ENCODE results near the gene PRAMEF13.
"Not testable (repeated sequence)": the region's sequence is repeated elsewhere in the genome, so short reads cannot be mapped to it uniquely, and the experiment has no call there.

The PRAMEF13 gene, protein sequence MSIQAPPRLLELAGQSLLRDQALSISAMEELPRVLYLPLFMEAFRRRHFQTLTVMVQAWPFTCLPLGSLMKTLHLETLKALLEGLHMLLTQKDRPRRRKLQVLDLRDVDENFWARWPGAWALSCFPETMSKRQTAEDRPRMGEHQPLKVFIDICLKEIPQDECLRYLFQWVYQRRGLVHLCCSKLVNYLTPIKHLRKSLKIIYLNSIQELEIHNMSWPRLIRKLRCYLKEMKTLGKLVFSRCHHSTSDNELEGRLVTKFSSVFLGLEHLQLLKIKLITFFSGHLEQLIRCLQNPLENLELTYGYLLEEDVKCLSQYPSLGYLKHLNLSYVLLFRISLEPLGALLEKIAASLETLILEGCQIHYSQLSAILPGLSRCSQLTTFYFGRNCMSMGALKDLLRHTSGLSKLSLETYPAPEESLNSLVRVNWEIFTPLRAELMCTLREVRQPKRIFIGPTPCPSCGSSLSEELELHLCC

GRCh38 chr1:13201309-13201708 lies at the start of gene PRAMEF13:
Gene PRAMEF13, minus strand, starts transcription at chr1:13201409. Its CDS starts 1,820 bp downstream, at chr1:13199589.
- not testable (repeated sequence) for DNase-seq

DNA sequence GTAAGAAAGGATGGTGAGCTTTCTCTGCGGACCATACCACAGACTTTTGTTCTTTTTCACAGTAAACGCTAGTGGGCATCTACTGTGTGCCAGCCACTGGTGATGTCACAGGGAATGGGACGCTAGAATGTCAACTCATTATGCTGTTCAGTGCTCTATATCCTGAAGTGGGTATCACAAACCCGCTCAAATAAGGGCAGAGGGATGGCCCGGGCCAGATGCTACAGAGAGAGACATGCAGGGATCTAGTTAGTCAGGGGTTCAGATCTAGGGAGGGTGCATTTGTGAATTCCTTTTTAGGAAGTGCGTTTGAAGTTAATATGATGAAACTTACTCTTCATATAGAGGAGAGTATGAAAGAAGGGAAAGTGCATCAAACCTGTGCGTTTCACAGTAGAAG lies 45.9 kb upstream of the PRAMEF13 start:
- DNase-seq = not testable (repeated sequence)

DNA sequence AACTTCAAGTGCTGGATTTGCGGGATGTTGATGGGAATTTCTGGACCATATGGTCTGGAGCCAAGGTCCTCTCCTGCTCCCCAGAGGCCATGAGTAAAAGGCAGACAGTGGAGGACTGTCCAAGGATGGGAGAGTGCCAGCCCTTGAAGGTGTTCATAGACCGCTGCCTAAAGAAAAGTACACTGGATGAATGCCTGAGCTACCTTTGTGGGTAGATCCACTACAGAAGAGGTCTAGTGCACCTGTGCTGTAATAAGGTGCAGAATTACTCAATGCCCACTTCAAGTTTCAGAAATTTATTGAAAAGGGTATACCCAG lies 45.3 kb upstream of the PRAMEF13 start:
- not testable (repeated sequence) for DNase-seq

- DNase-seq = not testable (repeated sequence)
Measured at GRCh38 chr1:13245841-13246553, 44.8 kb upstream of the PRAMEF13 start.

- DNase-seq = not testable (repeated sequence)
Measured at GRCh38 chr1:13243536-13244263, 42.5 kb upstream of the PRAMEF13 start.

- DNase-seq = not testable (repeated sequence)
Measured at GRCh38 chr1:13239633-13240032, 38.4 kb upstream of the PRAMEF13 start.

DNA sequence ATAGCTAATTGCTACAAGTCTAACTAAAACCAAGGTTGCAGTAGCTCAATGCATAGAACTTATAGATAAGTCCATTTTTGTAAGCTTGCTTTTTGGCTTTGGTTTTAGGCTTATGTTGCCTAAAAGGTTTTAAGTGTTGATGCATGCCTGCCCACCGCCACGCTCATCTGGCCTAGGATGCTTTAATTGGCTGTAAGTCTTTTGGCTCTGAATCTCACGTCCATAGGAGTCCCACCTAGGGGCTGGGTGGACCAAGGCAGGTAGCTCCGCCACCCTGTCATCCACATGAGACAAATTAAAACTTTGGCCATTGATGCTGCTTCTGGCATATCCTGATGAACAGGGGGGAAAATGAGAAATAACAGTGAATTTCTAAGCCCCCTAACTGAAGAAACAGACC lies 36.4 kb upstream of the PRAMEF13 start:
- not testable (repeated sequence) for DNase-seq

DNA sequence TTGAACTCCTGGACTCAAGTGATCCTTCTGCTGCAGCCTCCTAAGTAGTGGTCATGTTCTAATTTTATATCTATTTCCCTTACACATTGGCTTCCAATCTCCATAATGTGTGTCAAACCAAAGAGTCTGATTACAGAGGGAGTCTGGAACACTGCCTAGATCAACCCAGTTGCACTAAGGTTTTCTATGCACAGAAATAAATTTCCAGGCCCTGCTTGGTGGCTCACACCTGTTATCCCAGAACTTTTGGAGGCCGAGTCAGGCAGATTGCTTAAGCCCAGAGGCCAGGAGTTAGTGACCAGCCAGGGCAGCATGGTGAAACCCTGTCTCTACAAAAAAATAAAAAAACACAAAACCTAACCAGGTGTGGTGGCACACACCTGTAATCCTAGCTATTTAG lies 32.8 kb upstream of the PRAMEF13 start:
- not testable (repeated sequence) for DNase-seq

DNA sequence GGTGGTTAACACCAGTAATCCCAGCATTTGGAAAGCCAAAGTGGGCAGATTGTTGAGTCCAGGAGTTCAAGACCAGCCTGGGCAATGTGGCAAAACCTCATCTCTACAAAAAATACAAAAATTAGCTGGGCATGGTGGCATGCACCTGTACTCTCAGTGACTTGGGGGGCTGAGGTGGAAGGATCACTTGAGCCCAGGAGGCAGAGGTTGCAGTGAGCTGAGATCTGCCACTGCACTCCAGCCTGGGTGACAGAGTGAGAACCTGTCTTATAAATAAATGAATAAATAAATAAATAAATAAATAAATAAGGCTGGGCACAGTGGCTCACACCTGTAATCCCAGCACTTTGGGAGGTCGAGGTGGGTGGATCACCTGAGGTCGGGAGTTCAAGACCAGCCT lies 30.8 kb upstream of the PRAMEF13 start:
- DNase-seq = not testable (repeated sequence)

- not testable (repeated sequence) for DNase-seq
Measured at GRCh38 chr1:13231061-13231750, 30.0 kb upstream of the PRAMEF13 start.

DNA sequence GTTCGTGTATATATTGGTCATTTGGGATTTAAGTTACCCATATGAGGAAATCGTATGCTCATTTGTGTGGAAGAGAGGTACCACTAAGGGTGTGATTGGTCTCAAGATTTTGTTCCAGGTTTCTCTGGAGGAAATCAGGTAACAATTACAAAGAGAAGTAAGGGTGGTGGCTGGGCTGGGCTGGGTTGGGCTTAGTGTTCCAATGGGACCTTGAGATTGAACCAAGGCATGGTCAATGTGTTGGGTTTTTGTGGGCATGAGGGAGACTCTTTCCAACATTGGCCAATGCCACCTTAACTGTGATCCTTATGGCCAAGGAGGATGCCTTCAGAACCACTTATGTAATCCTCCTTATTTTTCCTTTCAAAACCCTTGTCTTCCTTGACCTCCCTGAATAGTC lies 29.4 kb upstream of the PRAMEF13 start:
- DNase-seq = not testable (repeated sequence)

- DNase-seq = not testable (repeated sequence)
Measured at GRCh38 chr1:13230096-13230495, 28.9 kb upstream of the PRAMEF13 start.

GRCh38 chr1:13228343-13228781 lies 27.2 kb upstream of the PRAMEF13 start:
- DNase-seq = peak in 1 of 2 experiments; percentile 2

DNA sequence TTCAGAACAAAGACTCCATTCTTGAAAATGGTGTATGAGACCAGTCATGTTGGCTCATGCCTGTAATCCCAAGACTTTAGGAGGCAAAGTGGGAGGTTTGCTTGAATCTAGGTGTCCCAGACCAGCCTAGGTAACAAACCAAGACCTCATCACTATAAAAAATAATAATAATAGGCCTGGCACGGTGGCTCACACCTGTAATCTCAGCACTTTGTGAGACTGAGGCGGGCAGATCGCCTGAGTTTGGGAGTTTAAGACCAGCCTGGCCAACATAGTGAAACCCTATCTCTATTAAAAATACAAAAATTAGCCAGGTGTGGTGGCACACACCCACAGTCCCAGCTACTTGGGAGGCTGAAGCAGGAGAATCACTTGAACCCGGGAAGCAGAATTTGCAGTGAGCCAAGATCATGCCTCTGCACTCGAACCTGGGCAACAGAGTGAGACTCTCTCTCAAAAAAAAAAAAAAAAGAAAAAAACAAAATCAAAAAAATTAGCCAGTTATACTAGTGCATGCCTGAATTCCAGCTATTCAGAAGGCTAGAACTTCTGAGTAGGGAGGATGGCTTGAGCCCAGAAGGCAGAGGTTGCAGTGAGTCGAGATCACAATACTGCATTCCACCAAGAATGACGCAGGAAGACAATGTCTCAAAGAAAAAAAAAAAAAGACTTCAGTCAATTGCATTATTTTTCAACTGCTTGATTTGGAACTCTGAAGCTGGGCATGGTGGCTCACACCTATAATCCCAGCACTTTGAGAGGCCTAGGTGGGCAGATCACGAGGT lies 26.3 kb upstream of the PRAMEF13 start:
- not testable (repeated sequence) for DNase-seq

- DNase-seq = not testable (repeated sequence)
Measured at GRCh38 chr1:13225675-13226204, 24.5 kb upstream of the PRAMEF13 start, which contains the start of gene PRAMEF18. Gene PRAMEF18, minus strand, starts transcription at chr1:13226154. Its CDS starts 48 bp downstream, at chr1:13226106.

GRCh38 chr1:13224480-13225060 lies 23.4 kb upstream of the PRAMEF13 start:
- no peak for DNase-seq

GRCh38 chr1:13222788-13223187 lies 21.6 kb upstream of the PRAMEF13 start:
- not testable (repeated sequence) for DNase-seq

DNA sequence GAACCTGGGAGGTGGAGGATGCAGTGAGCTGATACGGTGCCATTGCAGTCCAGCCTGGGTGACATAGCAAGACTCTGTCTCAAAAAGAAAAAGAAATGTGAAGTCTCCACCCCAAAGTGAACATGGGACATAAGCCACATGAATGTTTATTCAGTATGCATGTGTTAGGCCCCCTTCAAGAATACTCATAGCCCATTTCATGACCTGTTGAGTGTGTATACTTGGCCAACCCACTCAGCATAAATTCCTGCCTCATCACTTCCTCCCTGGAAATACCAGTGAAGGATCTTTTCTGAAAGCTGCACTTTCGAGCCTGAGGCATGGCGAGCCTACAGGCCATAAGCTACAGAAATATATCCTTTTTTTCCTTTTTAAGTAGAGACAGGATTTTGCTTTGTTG lies 18.0 kb upstream of the PRAMEF13 start:
- not testable (repeated sequence) for DNase-seq

- DNase-seq = not testable (repeated sequence)
Measured at GRCh38 chr1:13216619-13217018, 15.4 kb upstream of the PRAMEF13 start.

DNA sequence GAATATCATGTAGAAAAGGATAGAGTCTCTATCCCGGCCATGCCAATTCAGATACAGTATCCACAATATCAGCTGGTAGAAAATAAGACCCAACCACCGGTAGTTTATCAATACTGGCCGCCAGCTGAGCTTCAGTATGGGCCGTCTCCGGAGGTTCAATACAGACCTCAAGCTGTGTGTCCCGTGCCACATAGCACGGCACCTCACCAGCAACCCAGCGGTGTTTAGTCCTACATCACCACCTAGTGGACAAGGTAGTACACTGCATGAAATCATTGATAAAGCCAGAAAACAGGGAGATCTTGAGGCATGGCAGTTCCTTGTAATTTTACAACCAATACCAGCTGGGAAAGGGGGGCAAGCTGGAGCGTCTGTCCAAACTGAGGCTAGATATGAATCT lies 7.5 kb upstream of the PRAMEF13 start:
- DNase-seq = not testable (repeated sequence)

GRCh38 chr1:13171548-13171947 lies 29.7 kb downstream of the PRAMEF13 start, which contains the start of gene PRAMEF9:
Gene PRAMEF9, plus strand, starts transcription at chr1:13171848. Its CDS starts 3,433 bp downstream, at chr1:13175281.
- DNase-seq = not testable (repeated sequence)

Measured in AML-193 (cell line).